GM19025 (cell line): Measurements from ENCODE around the gene ELAVL1.

Source experiments
- ATAC-seq: cut with Tn5 transposase; IDR thresholded peaks from one replicate; pipeline ENCODE4 v1.9.1; 2021; ENCODE audit warnings: mild to moderate bottlenecking, low read depth, moderate library complexity; ENCODE audit not compliant: unreplicated experiment

Gene ELAVL1

DNA sequence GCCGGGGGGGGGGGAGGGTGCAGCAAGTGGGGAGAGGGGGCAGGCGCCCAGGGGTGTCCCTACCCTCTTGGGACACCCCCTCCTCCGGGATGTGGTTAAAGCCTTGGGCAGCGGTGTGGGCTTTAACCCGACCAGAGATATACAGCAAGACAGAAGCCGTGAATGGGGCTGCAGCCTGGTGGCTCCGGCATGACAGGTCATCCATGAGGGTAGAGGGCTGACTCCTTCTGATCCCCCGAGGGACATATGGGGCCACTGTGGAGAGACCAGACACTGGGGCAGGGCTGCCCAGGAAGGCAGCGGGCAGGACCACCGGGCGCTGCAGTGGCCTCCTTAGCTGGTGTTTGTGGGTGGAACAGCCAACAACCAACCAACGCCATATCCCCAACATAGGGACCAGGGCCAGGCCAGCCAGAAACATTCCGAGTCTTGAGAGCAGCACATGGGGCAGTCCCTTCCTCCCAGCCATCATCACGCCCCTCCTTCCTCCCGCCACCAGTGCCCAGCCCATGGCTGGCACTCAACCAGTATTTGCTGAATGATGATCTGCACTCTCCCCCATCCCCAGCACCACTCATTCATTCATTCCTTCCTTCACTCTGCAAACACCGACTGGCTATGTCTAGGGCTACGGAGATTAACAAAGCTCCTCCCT is 18.2 kb downstream of the ELAVL1 start:
- ATAC-seq: no peak

- ATAC-seq: no peak
Measured at GRCh38 chr19:7986321-7987113, 18.9 kb downstream of the ELAVL1 start.

DNA sequence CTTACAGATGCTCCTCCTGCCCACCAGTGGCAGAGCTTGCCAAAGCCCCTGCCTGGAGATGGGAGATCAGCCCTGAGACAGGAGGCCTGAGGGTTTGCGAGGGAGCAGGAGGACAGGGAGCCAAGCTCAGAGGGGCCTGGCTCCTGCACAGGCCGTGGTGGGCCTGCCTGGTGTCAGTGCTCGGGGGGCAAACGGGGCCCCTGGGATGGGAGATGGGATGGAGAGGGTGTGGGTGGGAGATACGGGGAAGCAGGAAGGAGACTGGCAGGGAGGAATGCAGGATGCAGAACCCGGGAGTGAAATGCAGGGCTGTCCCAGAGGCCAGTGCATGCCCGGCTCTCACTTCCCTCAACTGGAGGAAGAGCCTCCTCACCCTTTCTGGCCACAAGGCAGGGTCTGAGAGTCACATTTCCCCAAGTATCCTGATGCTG is 19.9 kb downstream of the ELAVL1 start:
- ATAC-seq: no peak

DNA sequence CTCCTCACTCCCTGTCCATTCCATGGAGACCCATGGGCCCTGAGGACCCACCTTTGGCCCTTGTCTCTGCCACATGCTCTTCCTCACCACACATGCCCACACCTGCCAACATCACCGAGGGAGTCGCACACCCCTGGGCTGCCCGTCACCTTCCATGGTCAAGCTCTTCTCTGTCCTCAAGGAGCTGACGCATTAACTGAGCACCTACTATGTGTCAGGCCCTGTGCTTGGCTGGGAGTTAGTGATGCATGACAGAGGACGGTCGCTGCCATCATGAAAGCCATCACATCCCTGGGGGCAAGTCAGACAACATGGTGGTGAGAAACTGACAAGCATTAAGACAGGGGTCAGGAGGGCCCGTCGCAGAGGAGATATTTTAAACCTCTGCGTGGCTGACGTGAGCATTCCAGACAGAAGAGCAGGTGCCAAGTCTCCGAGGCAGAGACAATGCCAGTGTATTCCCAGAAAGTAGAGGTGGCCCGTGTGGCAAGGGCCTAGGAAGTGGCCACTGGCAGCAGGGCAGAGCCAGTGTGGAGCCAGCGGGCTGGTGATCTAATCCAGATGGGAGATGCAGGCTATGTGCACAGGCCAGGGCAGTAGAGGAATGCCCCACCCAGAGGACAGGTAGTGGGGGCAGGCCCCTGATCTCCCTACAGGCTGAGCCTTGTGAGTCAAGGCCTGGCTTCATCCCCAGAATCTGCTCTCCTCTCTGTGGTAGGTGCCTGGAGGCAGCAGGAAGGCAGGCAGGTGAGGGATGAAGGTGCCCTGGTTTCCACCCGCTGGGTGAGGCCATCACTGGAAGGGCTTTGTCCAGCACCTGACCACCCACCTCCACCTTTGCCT is 21.2 kb downstream of the ELAVL1 start:
- ATAC-seq: no peak

GRCh38 chr19:7983286-7983950 is 22.0 kb downstream of the ELAVL1 start:
- ATAC-seq: no peak

DNA sequence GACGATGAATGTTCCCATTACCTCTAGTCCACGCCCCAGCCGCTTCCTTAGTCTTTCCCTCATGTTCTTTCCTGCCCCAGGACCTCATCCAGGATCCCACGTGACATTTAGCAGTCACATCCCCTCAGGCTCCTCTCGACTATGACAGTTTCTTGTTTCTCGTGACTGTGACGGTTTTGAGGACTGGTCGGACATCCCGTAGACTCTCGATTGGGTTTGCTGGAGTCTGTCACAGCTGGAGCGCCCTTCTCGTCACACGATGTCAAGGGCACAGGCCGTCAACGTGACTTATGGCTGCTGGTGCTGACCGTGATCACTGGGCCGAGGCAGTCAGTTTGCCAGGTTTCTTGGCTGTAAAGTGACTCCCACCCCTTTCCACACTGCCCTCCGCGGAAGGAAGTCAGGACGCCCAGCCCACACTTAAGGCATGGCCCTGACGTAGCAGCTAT is 22.8 kb downstream of the ELAVL1 start:
- ATAC-seq: no peak

GRCh38 chr19:7982103-7982502 is 23.3 kb downstream of the ELAVL1 start:
- ATAC-seq: no peak

DNA sequence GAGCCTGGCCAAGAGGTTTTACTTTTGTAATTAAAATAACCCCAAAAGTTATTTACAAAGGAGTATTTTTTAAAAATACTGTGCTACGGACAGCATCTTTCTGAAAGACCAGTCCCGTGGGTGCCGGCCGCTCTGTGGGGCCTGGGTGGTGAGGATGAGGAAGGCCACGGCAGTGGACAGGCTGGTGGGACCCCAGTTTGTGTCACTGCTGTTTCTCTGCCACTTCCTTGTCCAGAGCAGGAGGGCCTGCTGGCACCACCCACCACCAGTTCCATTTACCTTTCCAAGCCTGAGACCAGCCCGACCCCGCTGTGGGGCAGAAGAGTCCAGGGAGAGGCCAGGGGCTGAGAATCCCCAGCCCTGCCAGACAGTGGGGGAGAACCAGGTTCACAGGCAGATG is 23.8 kb downstream of the ELAVL1 start:
- no peak for ATAC-seq

DNA sequence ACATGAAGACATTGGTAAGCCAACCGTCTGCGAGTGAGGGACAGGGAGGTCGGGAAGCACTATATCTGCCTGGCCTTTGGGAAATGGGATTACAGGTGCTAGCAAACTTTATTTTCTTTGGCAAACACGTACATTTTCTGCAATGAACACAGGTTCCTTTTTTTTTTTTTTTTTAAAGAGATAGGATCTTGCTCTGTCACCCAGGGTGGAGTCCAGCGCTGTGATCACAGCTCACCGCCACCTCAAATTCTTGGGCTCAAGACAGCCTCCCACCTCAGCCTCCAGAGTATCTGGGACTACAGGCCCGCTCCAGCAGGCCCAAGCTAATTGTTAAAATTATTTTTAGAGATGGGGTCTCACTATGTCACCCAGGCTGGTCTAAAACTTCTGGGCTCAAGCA is 24.2 kb downstream of the ELAVL1 start:
- ATAC-seq: no peak

GRCh38 chr19:7980635-7981121 is 24.8 kb downstream of the ELAVL1 start:
- ATAC-seq: no peak

- no peak for ATAC-seq
Measured at GRCh38 chr19:7980168-7980567, 25.3 kb downstream of the ELAVL1 start.

GRCh38 chr19:7979559-7979958 is 25.9 kb downstream of the ELAVL1 start:
- ATAC-seq: no peak

- ATAC-seq: no peak
Measured at GRCh38 chr19:7979011-7979410, 26.4 kb downstream of the ELAVL1 start.

DNA sequence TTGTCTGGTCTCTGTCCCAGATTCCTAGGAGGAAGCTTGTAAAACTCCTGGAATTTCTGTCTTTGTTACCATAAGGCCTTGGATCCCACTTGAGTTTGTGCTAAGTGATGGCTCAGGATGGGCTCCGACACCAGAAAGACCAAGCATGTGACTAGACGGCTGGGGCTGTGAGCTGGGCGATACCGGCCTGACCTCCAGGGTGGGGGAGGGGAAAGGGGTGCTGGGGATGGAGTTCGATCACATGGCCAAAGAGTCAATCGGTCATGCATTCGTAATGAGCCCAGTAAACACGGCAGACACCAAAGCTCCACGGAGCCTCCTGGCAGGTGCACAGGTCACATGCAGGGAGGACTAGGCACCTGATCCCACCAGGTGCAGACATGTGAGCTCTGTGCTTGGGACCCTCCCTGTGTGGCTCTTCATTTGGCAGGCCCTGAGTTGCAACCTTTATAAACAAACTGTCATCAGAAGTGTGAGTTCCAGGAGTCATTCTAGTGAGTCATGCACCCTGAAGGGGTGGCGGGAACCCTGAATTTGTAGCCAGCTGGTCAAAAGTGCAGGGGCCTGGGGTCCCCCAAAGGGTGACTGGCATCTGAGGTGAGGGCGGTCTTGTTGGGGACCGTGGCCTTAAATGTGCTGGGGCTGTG is 27.1 kb downstream of the ELAVL1 start:
- no peak for ATAC-seq

- no peak for ATAC-seq
Measured at GRCh38 chr19:7977723-7978040, 27.8 kb downstream of the ELAVL1 start.

- no peak for ATAC-seq
Measured at GRCh38 chr19:7977021-7977722, 28.3 kb downstream of the ELAVL1 start.

DNA sequence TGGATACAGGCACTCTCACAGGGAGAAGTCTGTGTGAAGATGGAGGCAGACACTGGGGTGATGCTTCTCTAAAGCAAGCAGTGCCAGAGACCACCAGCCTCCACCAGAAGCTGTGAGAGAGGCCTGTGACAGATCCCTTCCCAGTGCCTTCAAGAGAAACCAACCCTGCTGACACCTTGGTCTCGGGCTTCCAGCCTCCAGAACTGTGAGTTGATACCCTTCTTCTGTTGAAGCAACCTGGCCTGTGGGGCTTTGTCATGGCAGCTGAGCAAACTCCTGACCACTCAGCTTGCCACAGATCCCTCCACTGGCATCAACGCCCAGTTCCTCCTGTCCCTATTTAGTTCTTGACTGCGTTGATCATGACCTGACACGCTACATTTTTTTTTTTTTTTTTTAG is 29.0 kb downstream of the ELAVL1 start:
- no peak for ATAC-seq

- ATAC-seq: no peak
Measured at GRCh38 chr19:7975037-7975436, 30.4 kb downstream of the ELAVL1 start.

- no peak for ATAC-seq
Measured at GRCh38 chr19:7973883-7974282, 31.6 kb downstream of the ELAVL1 start.
